H9 (cell line): Measurements from ENCODE around the gene PRELID2. TPM values are rescaled to one million over a fixed set of nuclear protein-coding genes. Genes with fewer than 3 reads are reported as not detected.

Experiments
- DNase-seq: peaks from one replicate; pipeline ENCODE4 v3.0.0-alpha.2; 2017
- H2AFZ ChIP-seq: one replicate; pipeline ENCODE4 v1.6.1; 2013; ENCODE audit warnings: mild to moderate bottlenecking, low read length, control low read depth, moderate library complexity
- H2AK5ac ChIP-seq: 2 replicates; pipeline ENCODE4 v1.6.1; 2013; ENCODE audit warnings: low read length, control low read depth, mixed read lengths; ENCODE audit not compliant: insufficient read length
- H2BK120ac ChIP-seq: one replicate; pipeline ENCODE4 v1.6.1; 2013; ENCODE audit warnings: low read depth, mild to moderate bottlenecking, low read length, control low read depth, inconsistent platforms; ENCODE audit not compliant: poor library complexity, severe bottlenecking
- H2BK12ac ChIP-seq: 2 replicates; pipeline ENCODE4 v1.6.1; 2013; ENCODE audit warnings: low read length, control low read depth, mixed read lengths, low read depth; ENCODE audit not compliant: insufficient read length
- H2BK15ac ChIP-seq: 2 replicates; pipeline ENCODE4 v1.6.1; 2013; ENCODE audit warnings: low read depth, low read length, control low read depth
- H2BK20ac ChIP-seq: one replicate; pipeline ENCODE4 v1.6.1; 2013; ENCODE audit warnings: low read depth, mild to moderate bottlenecking, low read length, control low read depth, inconsistent platforms; ENCODE audit not compliant: poor library complexity, severe bottlenecking
- H2BK5ac ChIP-seq: 2 replicates; pipeline ENCODE4 v1.6.1; 2013; ENCODE audit warnings: low read length, control low read depth, mixed read lengths; ENCODE audit not compliant: insufficient read length
- H3K14ac ChIP-seq: 2 replicates; pipeline ENCODE4 v1.6.1; 2013; ENCODE audit warnings: low read length, control low read depth; ENCODE audit not compliant: insufficient read depth
- H3K18ac ChIP-seq: 2 replicates; pipeline ENCODE4 v1.6.1; 2013; ENCODE audit warnings: low read depth, mild to moderate bottlenecking, mixed read lengths, low read length, control low read depth; ENCODE audit not compliant: insufficient read length
- H3K23ac ChIP-seq: 2 replicates; pipeline ENCODE4 v1.6.1; 2013; ENCODE audit warnings: low read length, control low read depth, mixed read lengths, low read depth; ENCODE audit not compliant: insufficient read length
- H3K23me2 ChIP-seq: 2 replicates; pipeline ENCODE4 v1.6.1; 2013; ENCODE audit warnings: low read depth, mild to moderate bottlenecking, mixed read lengths, low read length, control low read depth; ENCODE audit not compliant: insufficient read length, poor library complexity, severe bottlenecking
- H3K27ac ChIP-seq: 2 replicates; pipeline ENCODE4 v1.5.1; 2013; ENCODE audit warnings: low read length, control low read depth, mixed read lengths, low read depth; ENCODE audit not compliant: insufficient read length
- H3K27me3 ChIP-seq: 2 replicates; pipeline ENCODE4 v1.6.1; 2013; ENCODE audit warnings: low read length, control low read depth, inconsistent platforms; ENCODE audit not compliant: insufficient read depth
- H3K4ac ChIP-seq: 2 replicates; pipeline ENCODE4 v1.6.1; 2013; ENCODE audit warnings: low read depth, mild to moderate bottlenecking, control low read depth, inconsistent platforms, low read length, moderate library complexity
- H3K4me1 ChIP-seq: 2 replicates; pipeline ENCODE4 v1.6.1; 2013; ENCODE audit warnings: low read length, control low read depth, inconsistent platforms; ENCODE audit not compliant: insufficient read depth
- H3K4me2 ChIP-seq: 2 replicates; pipeline ENCODE4 v1.6.1; 2013; ENCODE audit warnings: low read length, control low read depth, mixed read lengths; ENCODE audit not compliant: insufficient read length, insufficient read depth
- H3K56ac ChIP-seq: 2 replicates; pipeline ENCODE4 v1.6.1; 2013; ENCODE audit warnings: low read depth, mild to moderate bottlenecking, mixed read lengths, low read length, control low read depth; ENCODE audit not compliant: insufficient read length
- H3K79me1 ChIP-seq: 2 replicates; pipeline ENCODE4 v1.6.1; 2013; ENCODE audit warnings: low read depth, mild to moderate bottlenecking, moderate library complexity, low read length, control low read depth, inconsistent platforms; ENCODE audit not compliant: insufficient read depth, poor library complexity, severe bottlenecking
- H3K79me2 ChIP-seq: 2 replicates; pipeline ENCODE4 v1.6.1; 2013; ENCODE audit warnings: low read length, control low read depth, inconsistent platforms; ENCODE audit not compliant: insufficient read depth
- H3K9ac ChIP-seq: 2 replicates; pipeline ENCODE4 v1.6.1; 2013; ENCODE audit warnings: low read length, control low read depth, mixed read lengths; ENCODE audit not compliant: insufficient read length; ENCODE audit errors: extremely low read depth
- H3K9me3 ChIP-seq: one replicate; pipeline ENCODE4 v1.6.1; 2013; ENCODE audit warnings: low read depth, low read length, inconsistent platforms; ENCODE audit not compliant: control insufficient read depth
- H3T11ph ChIP-seq: one replicate; pipeline ENCODE4 v1.6.1; 2013; ENCODE audit warnings: mild to moderate bottlenecking, low read length, control low read depth, inconsistent platforms
- H4K20me1 ChIP-seq: one replicate; pipeline ENCODE4 v1.6.1; 2013; ENCODE audit not compliant: control insufficient read depth, insufficient read length, insufficient read depth
- H4K5ac ChIP-seq: 2 replicates; pipeline ENCODE4 v1.6.1; 2013; ENCODE audit warnings: low read depth, mild to moderate bottlenecking, mixed read lengths, low read length, control low read depth; ENCODE audit not compliant: insufficient read length
- H4K8ac ChIP-seq: replicated peaks from 2 replicates; pipeline ENCODE4 v1.6.1; 2013; ENCODE audit warnings: low read length, control low read depth, mixed read lengths, low read depth; ENCODE audit not compliant: insufficient read length
- H4K91ac ChIP-seq: 2 replicates; pipeline ENCODE4 v1.6.1; 2013; ENCODE audit warnings: low read depth, mild to moderate bottlenecking, moderate library complexity, mixed read lengths, low read length, control low read depth; ENCODE audit not compliant: insufficient read length
- H3K27ac Mint-ChIP-seq, 3 experiments: 2 replicates in 2 of 3; 3 replicates in 1 of 3; pipeline ENCODE4 v1.8.0; 2020 to 2021; ENCODE audit warnings: mixed read lengths in 3 of 3, mild to moderate bottlenecking in 1 of 3, moderate library complexity in 1 of 3
- H3K27me3 Mint-ChIP-seq: 2 replicates; pipeline ENCODE4 v1.8.0; 2021; ENCODE audit warnings: low read depth, mild to moderate bottlenecking, moderate library complexity, mixed read lengths
- H3K36me3 Mint-ChIP-seq, 3 experiments: 2 replicates in 2 of 3; 3 replicates in 1 of 3; pipeline ENCODE4 v1.8.0; 2020 to 2021; ENCODE audit warnings: low read depth in 3 of 3, mixed read lengths in 3 of 3; ENCODE audit not compliant: insufficient read depth in 1 of 3
- H3K4me1 Mint-ChIP-seq, 2 experiments: 2 replicates each; pipeline ENCODE4 v1.8.0; 2020; ENCODE audit warnings: mixed read lengths in 2 of 2
- H3K4me3 Mint-ChIP-seq, 2 experiments: 2 replicates in 1 of 2; 3 replicates in 1 of 2; pipeline ENCODE4 v1.8.0; 2020 to 2021; ENCODE audit warnings: mild to moderate bottlenecking in 2 of 2, mixed read lengths in 2 of 2, moderate library complexity in 1 of 2
- H3K9me3 Mint-ChIP-seq, 2 experiments: 2 replicates in 1 of 2; 3 replicates in 1 of 2; pipeline ENCODE4 v1.8.0; 2020; ENCODE audit warnings: mild to moderate bottlenecking in 2 of 2, mixed read lengths in 2 of 2, moderate library complexity in 1 of 2
- total RNA-seq: library from RNA; stranded (reverse); gene quantifications from 2 replicates; pipeline ENCODE4 v1.2.1, GENCODE V29; 2021
- TF ChIP-seq, protein P1 (sequence below): fragments of 200-600 bp; sonication (generic); conservative IDR thresholded peaks from 3 replicates; pipeline ENCODE4 v1.8.0; 2021; ENCODE audit warnings: antibody characterized with exemption, mild to moderate bottlenecking

The PRELID2 gene
- total RNA-seq, 1 experiment from 2014 or later: 13.2 TPM

DNA sequence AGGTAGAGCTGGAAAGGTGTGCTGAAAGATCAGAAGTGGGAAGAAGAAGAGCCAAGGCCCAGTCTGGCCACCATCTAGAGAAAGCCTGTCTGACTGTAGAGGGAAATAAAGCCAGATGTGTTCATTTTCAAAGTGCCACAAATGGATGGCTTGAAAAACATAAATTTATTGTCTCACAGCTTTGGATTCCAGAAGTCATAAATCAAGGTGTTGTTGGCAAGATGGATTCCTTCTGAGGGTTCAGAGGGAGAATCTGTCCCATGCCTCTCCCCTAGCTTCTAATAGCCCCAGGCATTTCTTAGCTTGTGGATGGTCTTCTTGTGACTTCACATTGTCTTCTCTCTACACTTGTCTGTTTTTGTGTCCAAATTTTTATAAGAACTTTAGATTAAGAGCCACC, 6.2 kb upstream of the PRELID2 start:
- Mint-ChIP-seq H3K4me1 (no peaks in the 10 kb centered on the region), H3K4me3 (no peak overlapping the region), H3K9me3 (no peaks in the 10 kb centered on the region; a peak in 1 of 5 replicates), H3K27ac (no peak overlapping the region), H3K36me3 (no peaks in the 10 kb centered on the region; a peak in 1 of 7 replicates), H3K27me3 (peaks cover 7% of the 10 kb centered on the region)
- H2AFZ ChIP-seq: no peak overlapping the region
- no peak overlapping the region for H3K4me2 ChIP-seq
- no peak overlapping the region for H3K9ac ChIP-seq
- H3K9me3 ChIP-seq: no peaks in the 10 kb centered on the region
- H3K14ac ChIP-seq: no peak overlapping the region
- H4K20me1 ChIP-seq: no peaks in the 10 kb centered on the region
- H4K8ac ChIP-seq: no peak overlapping the region
- H3K23me2 ChIP-seq: no peaks in the 10 kb centered on the region
- TF ChIP-seq, protein P1, sequence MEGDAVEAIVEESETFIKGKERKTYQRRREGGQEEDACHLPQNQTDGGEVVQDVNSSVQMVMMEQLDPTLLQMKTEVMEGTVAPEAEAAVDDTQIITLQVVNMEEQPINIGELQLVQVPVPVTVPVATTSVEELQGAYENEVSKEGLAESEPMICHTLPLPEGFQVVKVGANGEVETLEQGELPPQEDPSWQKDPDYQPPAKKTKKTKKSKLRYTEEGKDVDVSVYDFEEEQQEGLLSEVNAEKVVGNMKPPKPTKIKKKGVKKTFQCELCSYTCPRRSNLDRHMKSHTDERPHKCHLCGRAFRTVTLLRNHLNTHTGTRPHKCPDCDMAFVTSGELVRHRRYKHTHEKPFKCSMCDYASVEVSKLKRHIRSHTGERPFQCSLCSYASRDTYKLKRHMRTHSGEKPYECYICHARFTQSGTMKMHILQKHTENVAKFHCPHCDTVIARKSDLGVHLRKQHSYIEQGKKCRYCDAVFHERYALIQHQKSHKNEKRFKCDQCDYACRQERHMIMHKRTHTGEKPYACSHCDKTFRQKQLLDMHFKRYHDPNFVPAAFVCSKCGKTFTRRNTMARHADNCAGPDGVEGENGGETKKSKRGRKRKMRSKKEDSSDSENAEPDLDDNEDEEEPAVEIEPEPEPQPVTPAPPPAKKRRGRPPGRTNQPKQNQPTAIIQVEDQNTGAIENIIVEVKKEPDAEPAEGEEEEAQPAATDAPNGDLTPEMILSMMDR: no peak
- no peak for DNase-seq
- H3K79me1 ChIP-seq: no peaks in the 10 kb centered on the region
- H2BK5ac ChIP-seq: no peak overlapping the region
- no peak overlapping the region for H2BK20ac ChIP-seq
- no peak overlapping the region for H3K56ac ChIP-seq
- H4K5ac ChIP-seq: no peak overlapping the region
- H3K4me1 ChIP-seq: no peaks in the 10 kb centered on the region
- no peak overlapping the region for H2BK120ac ChIP-seq
- no peak overlapping the region for H2AK5ac ChIP-seq
- H3K79me2 ChIP-seq: no peaks in the 10 kb centered on the region
- H3K18ac ChIP-seq: no peak overlapping the region
- H2BK15ac ChIP-seq: no peak overlapping the region
- no peak overlapping the region for H3K27ac ChIP-seq
- no peaks in the 10 kb centered on the region for H3K27me3 ChIP-seq
- H2BK12ac ChIP-seq: no peak overlapping the region
- no peak overlapping the region for H3K4ac ChIP-seq
- no peak overlapping the region for H3K23ac ChIP-seq
- no peak overlapping the region for H4K91ac ChIP-seq
- H3T11ph ChIP-seq: no peak overlapping the region
